Mesenteric fat pad (tissue), 1 donor: ENCODE results near the gene MESD. TPM values are rescaled to one million over a fixed set of nuclear protein-coding genes. Genes with fewer than 3 reads are reported as not detected.

Source experiments
- DNase-seq: peaks from one replicate; pipeline ENCODE4 v3.0.0-alpha.2; 2020; ENCODE audit warnings: low spot score
- microRNA-seq: library from miRNA; unstranded; fragments of <30 nt; microRNA quantifications from one replicate; pipeline ENCODE4 v1.2.0, GENCODE V29; 2020; ENCODE audit warnings: borderline number of aligned reads
- total RNA-seq: library from RNA; stranded (reverse); fragmentation: NEBNext Ultra II Directional; extraction: Animal tissue kit (Norgen Biotek cat#: 25700); gene quantifications from one replicate; pipeline ENCODE4 v1.2.1, GENCODE V29; 2021
- donor health status: DM: yes; HTN: yes; CAD: no.

The MESD gene
- total RNA-seq, 1 donor from 2014 or later, result 30.2 TPM

GRCh38 chr15:80912673-80913072 lies 76.9 kb downstream of the MESD start:
- no peak for DNase-seq

- no peak for DNase-seq
Measured at GRCh38 chr15:80911821-80912220, 77.8 kb downstream of the MESD start.

- DNase-seq, result no peak
Measured at GRCh38 chr15:80906159-80906766, 83.4 kb downstream of the MESD start.

- DNase-seq, result no peak
Measured at GRCh38 chr15:80904998-80905397, 84.6 kb downstream of the MESD start.

- DNase-seq, result no peak
Measured at GRCh38 chr15:80902298-80902801, 87.3 kb downstream of the MESD start.

- no peak for DNase-seq
Measured at GRCh38 chr15:80898040-80898439, 91.6 kb downstream of the MESD start.

Small RNA genes lying within 50 kb of the gene (microRNA-seq; reads per million reads assigned to microRNA genes)
- not detected for gene MIR4514

Other genes with a start within 250 kb of the MESD start
- 5.9 TPM for gene CEMIP, start 210.4 kb downstream of the MESD start, total RNA-seq
- 43.1 TPM for gene TLNRD1, start 11.1 kb upstream of the MESD start, total RNA-seq
- 0.71 TPM for gene CFAP161, start 144.5 kb upstream of the MESD start, total RNA-seq
- gene IL16, start 207.1 kb upstream of the MESD start, total RNA-seq, result 21.8 TPM